Panc1 (cell line): ENCODE data around the gene ZNF497. TPM values are rescaled to one million over a fixed set of nuclear protein-coding genes. Genes with fewer than 3 reads are reported as not detected.

Experiments used
- ATAC-seq: fragments of 200-7000 bp; cut with Tn5 transposase; 2 replicates; pipeline ENCODE4 v1.9.1; 2020; ENCODE audit warnings: mild to moderate bottlenecking, moderate library complexity
- BruUV-seq: library from RNA; stranded (reverse); fragments of 400-500 nt; replicated peaks from 2 replicates; lab custom pipeline; 2021; lab: Mats Ljungman, UMichigan
- CTCF ChIA-PET: fragments of 300-600 bp; sonication (Branson Sonifier 250); formaldehyde crosslinking; loops from one replicate; lab custom pipeline; 2022; ENCODE audit warnings: antibody characterized with exemption; lab: Charles Lee
- POLR2A ChIA-PET: fragments of 300-600 bp; sonication (Branson Sonifier 250); formaldehyde crosslinking; loops from one replicate; lab custom pipeline; 2022; ENCODE audit warnings: antibody characterized with exemption; lab: Charles Lee
- DNase-seq: peaks from one replicate; pipeline ENCODE4 v3.0.0-alpha.2; 2010; ENCODE audit warnings: low read depth, low spot score
- H3K27ac ChIP-seq: 2 replicates; pipeline ENCODE4 v1.5.1; 2011; ENCODE audit warnings: mild to moderate bottlenecking, low read length, inconsistent platforms
- H3K27me3 ChIP-seq: fragments of 200-500 bp; sonication (Bioruptor generic); 2 replicates; pipeline ENCODE4 v1.6.0; 2014; ENCODE audit warnings: low read length, inconsistent platforms; ENCODE audit not compliant: control insufficient read depth, insufficient read depth
- H3K36me3 ChIP-seq: fragments of 200-500 bp; sonication (Bioruptor generic); 2 replicates; pipeline ENCODE4 v1.5.1; 2014; ENCODE audit warnings: inconsistent platforms, mild to moderate bottlenecking, low read length, moderate library complexity; ENCODE audit not compliant: control insufficient read depth, insufficient read depth
- H3K4me1 ChIP-seq: 2 replicates; pipeline ENCODE4 v1.5.1; 2011; ENCODE audit warnings: inconsistent platforms, mild to moderate bottlenecking, low read length, moderate library complexity; ENCODE audit not compliant: control insufficient read depth, insufficient read depth
- H3K4me3 ChIP-seq, 2 experiments: 2 replicates each; pipeline ENCODE4 v1.5.1; 2011 to 2012; ENCODE audit warnings: low read depth in 2 of 2, low read length in 2 of 2, mild to moderate bottlenecking in 2 of 2, inconsistent platforms in 1 of 2, moderate library complexity in 1 of 2
- H3K9me3 ChIP-seq: fragments of 200-500 bp; sonication (Bioruptor generic); 2 replicates; pipeline ENCODE4 v1.5.1; 2014; ENCODE audit warnings: low read depth, mild to moderate bottlenecking, inconsistent platforms, low read length, moderate library complexity; ENCODE audit not compliant: control insufficient read depth, insufficient read depth
- CTCF ChIP-seq: fragments of 450-650 bp; IDR thresholded peaks from 2 replicates; pipeline ENCODE4 v1.5.1; 2017; ENCODE audit warnings: mild to moderate bottlenecking
- POLR2AphosphoS5 ChIP-seq: IDR thresholded peaks from 2 replicates; pipeline ENCODE4 v1.6.1; 2012; ENCODE audit warnings: mild to moderate bottlenecking, low read depth, low read length, moderate library complexity
- REST ChIP-seq, 2 experiments: IDR thresholded peaks; 2 replicates each; pipeline ENCODE4 v1.6.1; 2011 to 2012; ENCODE audit warnings: low read depth in 2 of 2, control low read depth in 1 of 2, low read length in 1 of 2, mild to moderate bottlenecking in 1 of 2, moderate library complexity in 1 of 2; ENCODE audit not compliant: insufficient read depth in 1 of 2
- SIN3A ChIP-seq: IDR thresholded peaks from 2 replicates; pipeline ENCODE4 v1.6.1; 2012; ENCODE audit warnings: low read depth, mild to moderate bottlenecking, low read length, moderate library complexity, borderline replicate concordance; ENCODE audit not compliant: insufficient read depth
- TCF7L2 ChIP-seq: IDR thresholded peaks from 2 replicates; pipeline ENCODE4 v1.6.1; 2011; ENCODE audit warnings: mild to moderate bottlenecking, low read depth, low read length, inconsistent platforms
- in situ Hi-C: cut with HindIII; loops from 2 replicates; pipeline ENCODE4 v1.10.0; 2016; ENCODE audit warnings: low sequenced_read_pairs, low pct_unique_long_range_greater_than_20kb
- intact Hi-C: fragments of 100-400 bp; cut with micrococcal nuclease; formaldehyde crosslinking; loops from one replicate; pipeline ENCODE4 v1.10.0; 2022; ENCODE audit not compliant: unreplicated experiment
- total RNA-seq: library from RNA; stranded (reverse); gene quantifications from one replicate; pipeline ENCODE4 v1.2.1, GENCODE V29; 2021; ENCODE audit not compliant: unreplicated experiment

The ZNF497 gene
- total RNA-seq, 1 experiment from 2014 or later, result 1.9 TPM

DNA sequence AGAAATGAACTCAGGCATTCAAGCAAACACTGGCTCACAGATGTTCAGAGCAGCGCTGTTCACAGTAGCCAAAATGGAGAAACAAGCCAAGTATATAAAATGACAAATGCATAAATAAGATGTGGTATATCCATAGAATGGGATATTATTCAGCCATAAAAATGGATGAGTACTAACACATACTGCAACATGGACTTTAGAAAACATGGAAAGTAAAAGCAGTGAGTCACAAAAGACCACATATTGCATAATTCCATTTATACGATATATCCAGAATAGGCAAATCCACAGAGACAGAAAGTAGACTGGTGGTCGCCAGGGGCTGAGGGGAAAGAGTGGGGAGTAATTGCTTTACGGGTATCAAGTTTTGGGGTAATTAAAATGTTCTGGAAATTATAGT, 11.6 kb upstream of the ZNF497 start:
- H3K9me3 ChIP-seq, result no peaks in the 10 kb centered on the region
- ChIA-PET CTCF (no interaction called here), POLR2A (interaction anchor here (0.6 to 1.3 kb wide), 2 partner anchors 12 to 28 kb away, joined by 5 to 6 read pairs; partner anchors contain the start of gene ZNF497)
- H3K4me3 ChIP-seq, result no peak overlapping the region
- no peaks in the 10 kb centered on the region for H3K36me3 ChIP-seq
- ATAC-seq, result no peak
- TF ChIP-seq SIN3A (no peak), TCF7L2 (no peak), CTCF (no peak), REST (IDR thresholded peaks at IDR 0.05; ENCODE audit: insufficient read depth in 1 of 2, low read depth in 2 of 2, low read length in 1 of 2) (no peak), POLR2AphosphoS5 (no peak)
- H3K27me3 ChIP-seq, result no peaks in the 10 kb centered on the region
- no peaks in the 10 kb centered on the region for H3K4me1 ChIP-seq
- in situ Hi-C loops, result no loop called here
- intact Hi-C loops, result no loop called here
- no TSS peak for BruUV-seq
- DNase-seq, result no peak
- no peak overlapping the region for H3K27ac ChIP-seq

DNA sequence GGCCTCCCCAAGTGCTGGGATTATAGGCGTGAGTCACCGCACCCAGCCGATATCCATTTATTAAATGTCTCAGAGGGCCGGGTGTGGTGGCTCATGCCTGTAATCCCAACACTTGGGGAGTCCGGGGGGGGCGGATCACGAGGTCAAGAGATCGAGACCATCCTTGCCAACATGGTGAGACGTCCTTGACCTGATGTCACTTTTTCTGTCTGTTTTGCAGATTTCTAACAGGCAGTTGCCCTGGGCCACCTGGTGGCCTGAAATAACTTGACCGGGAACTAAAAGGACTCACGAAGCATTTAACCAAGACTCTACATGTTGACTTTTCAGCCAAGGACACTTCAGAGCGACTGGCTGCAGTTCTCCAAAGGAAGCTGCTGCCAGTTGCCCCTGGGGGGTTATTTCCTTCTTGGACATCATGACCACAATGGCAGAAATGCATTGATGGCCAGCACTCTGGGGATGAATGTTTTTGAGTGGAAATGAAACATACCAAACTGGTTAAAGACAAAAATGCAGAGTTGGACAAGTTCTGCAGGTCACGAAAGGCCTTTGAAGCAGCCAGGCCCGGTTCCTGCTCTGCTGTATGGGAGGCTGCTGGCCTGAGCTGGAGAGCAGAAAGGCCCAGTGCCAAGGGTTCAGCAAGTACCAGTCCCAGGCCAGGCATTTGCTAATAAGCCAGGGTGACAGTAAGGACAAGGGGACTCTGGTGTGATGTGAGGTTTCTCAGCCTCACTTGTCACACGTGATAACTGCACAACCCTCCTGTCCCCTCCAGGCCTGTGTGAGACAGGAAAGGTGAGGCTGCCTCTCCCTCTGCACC, 10.0 kb upstream of the ZNF497 start:
- Histone ChIP-seq H3K27ac (no peak overlapping the region), H3K36me3 (no peaks in the 10 kb centered on the region), H3K4me1 (no peaks in the 10 kb centered on the region), H3K9me3 (no peaks in the 10 kb centered on the region), H3K27me3 (no peaks in the 10 kb centered on the region), H3K4me3 (no peak overlapping the region)
- POLR2A ChIA-PET, result no interaction called here
- ATAC-seq (peak; percentile 48; the same call in 1 of the 2 replicates), DNase-seq (no peak)
- intact Hi-C loops (no loop called here), in situ Hi-C loops (no loop called here)
- TF ChIP-seq TCF7L2 (no peak), POLR2AphosphoS5 (no peak), SIN3A (no peak), REST (IDR thresholded peaks at IDR 0.05; ENCODE audit: insufficient read depth in 1 of 2, low read depth in 2 of 2, low read length in 1 of 2) (no peak), CTCF (no peak)
- BruUV-seq, result no TSS peak
- CTCF ChIA-PET, result no interaction called here
